ENCODE results near the gene TMEM259.

Gene TMEM259

GRCh38 chr19:1068009-1069001, 47.4 kb upstream of the TMEM259 start:
- no peak overlapping the region for H2BK12ac ChIP-seq (ENCODE audit: low read length in 2 of 2)
- H3K4me1 ChIP-seq (ENCODE audit: control insufficient read depth, insufficient read depth, low read depth, low read length) = peaks cover 39% of the 10 kb centered on the region
- H3K27me3 ChIP-seq (ENCODE audit: control insufficient read depth in 1 of 2, insufficient read depth in 1 of 2, low read length in 2 of 2) = peaks cover 50 to 83% of the 10 kb centered on the region in 2 experiments
- 92% methylated on average over 41 of the region's 45 CpGs for WGBS
- no peak overlapping the region for H2BK5ac ChIP-seq (ENCODE audit: low read depth, low read length, poor library complexity, severe bottlenecking)
- no peak overlapping the region for H3K4me3 ChIP-seq (ENCODE audit: insufficient read depth in 1 of 2, low read depth in 1 of 2, low read length in 2 of 2)
- H3K4me2 ChIP-seq (ENCODE audit: low read length, poor library complexity, severe bottlenecking) = no peak overlapping the region
- no peak overlapping the region for H4K8ac ChIP-seq (ENCODE audit: low read length)
- no peaks in the 10 kb centered on the region for H3K79me1 ChIP-seq (replicated peaks; ENCODE audit: low read length, poor library complexity, severe bottlenecking)
- peaks cover 0 to 7% of the 10 kb centered on the region in 2 experiments for H3K36me3 ChIP-seq (ENCODE audit: control insufficient read depth in 1 of 2, insufficient read depth in 2 of 2, low read depth in 1 of 2, low read length in 2 of 2)
- no peak overlapping the region for H2BK120ac ChIP-seq (ENCODE audit: low read depth, low read length)
- H3K4ac ChIP-seq (ENCODE audit: low read depth in 1 of 2, low read length in 2 of 2) = no peak overlapping the region
- no peak overlapping the region for H2BK15ac ChIP-seq (ENCODE audit: low read depth, poor library complexity, severe bottlenecking)
- H3K9ac ChIP-seq (ENCODE audit: low read length) = no peak overlapping the region
- H3K18ac ChIP-seq (ENCODE audit: low read depth in 1 of 2, low read length in 2 of 2) = no peak overlapping the region
- H2AFZ ChIP-seq (ENCODE audit: low read depth, low read length) = no peak overlapping the region
- no peak overlapping the region for H3K23ac ChIP-seq (ENCODE audit: low read length in 2 of 2)
- no peak for DNase-seq
- H2AK5ac ChIP-seq (ENCODE audit: low read length, severe bottlenecking) = no peak overlapping the region
- H3K9me3 ChIP-seq (ENCODE audit: control insufficient read depth, low read length) = no peaks in the 10 kb centered on the region
- H3K27ac ChIP-seq (ENCODE audit: low read length, poor library complexity, severe bottlenecking) = no peak overlapping the region
- no peak overlapping the region for H4K91ac ChIP-seq (ENCODE audit: low read length)
- no peak overlapping the region for H3K14ac ChIP-seq (ENCODE audit: low read length in 2 of 2)

GRCh38 chr19:1067341-1067957, 46.5 kb upstream of the TMEM259 start:
- H3K79me1 ChIP-seq (replicated peaks; ENCODE audit: low read length, poor library complexity, severe bottlenecking) = no peaks in the 10 kb centered on the region
- no peak overlapping the region for H4K91ac ChIP-seq (ENCODE audit: low read length)
- H3K27ac ChIP-seq (ENCODE audit: low read length, poor library complexity, severe bottlenecking) = no peak overlapping the region
- H2BK120ac ChIP-seq (ENCODE audit: low read depth, low read length) = no peak overlapping the region
- no peak for DNase-seq
- peak overlapping the region; percentile 38 for H4K8ac ChIP-seq (ENCODE audit: low read length)
- H3K14ac ChIP-seq (ENCODE audit: low read length in 2 of 2) = no peak overlapping the region
- peak overlapping the region; percentile 53 for H3K4me2 ChIP-seq (ENCODE audit: low read length, poor library complexity, severe bottlenecking)
- no peak overlapping the region for H2BK5ac ChIP-seq (ENCODE audit: low read depth, low read length, poor library complexity, severe bottlenecking)
- no peak overlapping the region for H2BK12ac ChIP-seq (ENCODE audit: low read length in 2 of 2)
- H3K9me3 ChIP-seq (ENCODE audit: control insufficient read depth, low read length) = no peaks in the 10 kb centered on the region
- no peak overlapping the region for H3K9ac ChIP-seq (ENCODE audit: low read length)
- H2AK5ac ChIP-seq (ENCODE audit: low read length, severe bottlenecking) = no peak overlapping the region
- no peak overlapping the region for H3K4ac ChIP-seq (ENCODE audit: low read depth in 1 of 2, low read length in 2 of 2)
- H3K4me3 ChIP-seq (ENCODE audit: insufficient read depth in 1 of 2, low read depth in 1 of 2, low read length in 2 of 2) = peak overlapping the region in 1 of 2 experiments; percentile 28
- no peak overlapping the region for H3K23ac ChIP-seq (ENCODE audit: low read length in 2 of 2)
- H3K18ac ChIP-seq (ENCODE audit: low read depth in 1 of 2, low read length in 2 of 2) = no peak overlapping the region
- no peak overlapping the region for H2AFZ ChIP-seq (ENCODE audit: low read depth, low read length)
- H3K36me3 ChIP-seq (ENCODE audit: control insufficient read depth in 1 of 2, insufficient read depth in 2 of 2, low read depth in 1 of 2, low read length in 2 of 2) = peaks cover 0 to 7% of the 10 kb centered on the region in 2 experiments
- H3K4me1 ChIP-seq (ENCODE audit: control insufficient read depth, insufficient read depth, low read depth, low read length) = peaks cover 39% of the 10 kb centered on the region
- WGBS = 19% methylated on average over 38 of the region's 38 CpGs
- H2BK15ac ChIP-seq (ENCODE audit: low read depth, poor library complexity, severe bottlenecking) = peak overlapping the region; percentile 84
- peaks cover 50 to 74% of the 10 kb centered on the region in 2 experiments for H3K27me3 ChIP-seq (ENCODE audit: control insufficient read depth in 1 of 2, insufficient read depth in 1 of 2, low read length in 2 of 2)

- H3K27ac ChIP-seq (ENCODE audit: low read length, poor library complexity, severe bottlenecking) = no peak within 1 kb of the TSS
- no peak within 1 kb of the TSS for H2BK120ac ChIP-seq (ENCODE audit: low read depth, low read length)
- H2BK5ac ChIP-seq (ENCODE audit: low read depth, low read length, poor library complexity, severe bottlenecking) = no peak within 1 kb of the TSS
- peaks cover 39% of the 10 kb centered on the region for H3K4me1 ChIP-seq (ENCODE audit: control insufficient read depth, insufficient read depth, low read depth, low read length)
- no peak within 1 kb of the TSS for H4K91ac ChIP-seq (ENCODE audit: low read length)
- peak within 1 kb of the TSS; percentile 84 for H2BK15ac ChIP-seq (ENCODE audit: low read depth, poor library complexity, severe bottlenecking)
- peak within 1 kb of the TSS in 1 of 2 experiments; percentile 28 for H3K4me3 ChIP-seq (ENCODE audit: insufficient read depth in 1 of 2, low read depth in 1 of 2, low read length in 2 of 2)
- peaks cover 0 to 12% of the 10 kb centered on the region in 2 experiments for H3K36me3 ChIP-seq (ENCODE audit: control insufficient read depth in 1 of 2, insufficient read depth in 2 of 2, low read depth in 1 of 2, low read length in 2 of 2)
- H2AK5ac ChIP-seq (ENCODE audit: low read length, severe bottlenecking) = no peak within 1 kb of the TSS
- H2AFZ ChIP-seq (ENCODE audit: low read depth, low read length) = no peak within 1 kb of the TSS
- H2BK12ac ChIP-seq (ENCODE audit: low read length in 2 of 2) = peak within 1 kb of the TSS in 1 of 2 experiments; percentile 48
- H3K23ac ChIP-seq (ENCODE audit: low read length in 2 of 2) = no peak within 1 kb of the TSS
- H3K18ac ChIP-seq (ENCODE audit: low read depth in 1 of 2, low read length in 2 of 2) = peak within 1 kb of the TSS in 1 of 2 experiments; percentile 56
- H4K8ac ChIP-seq (ENCODE audit: low read length) = peak within 1 kb of the TSS; percentile 38
- no peaks in the 10 kb centered on the region for H3K9me3 ChIP-seq (ENCODE audit: control insufficient read depth, low read length)
- H3K4me2 ChIP-seq (ENCODE audit: low read length, poor library complexity, severe bottlenecking) = peak within 1 kb of the TSS; percentile 53
- H3K79me1 ChIP-seq (replicated peaks; ENCODE audit: low read length, poor library complexity, severe bottlenecking) = no peaks in the 10 kb centered on the region
- H3K27me3 ChIP-seq (ENCODE audit: control insufficient read depth in 1 of 2, insufficient read depth in 1 of 2, low read length in 2 of 2) = peaks cover 44 to 68% of the 10 kb centered on the region in 2 experiments
- peak within 1 kb of the TSS in 1 of 2 experiments; percentile 86 for H3K14ac ChIP-seq (ENCODE audit: low read length in 2 of 2)
- WGBS = 15% methylated on average over 51 of the region's 61 CpGs
- no peak for DNase-seq
- H3K9ac ChIP-seq (ENCODE audit: low read length) = no peak within 1 kb of the TSS
- H3K4ac ChIP-seq (ENCODE audit: low read depth in 1 of 2, low read length in 2 of 2) = no peak within 1 kb of the TSS
These were observed 45.9 kb upstream of the TMEM259 start, which contains the start of gene ARHGAP45 for GRCh38 chr19:1066748-1067340. TSS of gene ARHGAP45 (plus strand) at chr19:1067167. CDS start at chr19:1067406, 239 bp downstream.

All from mesenchymal stem cell (in vitro differentiated cells and primary cell).